ENCODE results near the gene ALG14.

DNA sequence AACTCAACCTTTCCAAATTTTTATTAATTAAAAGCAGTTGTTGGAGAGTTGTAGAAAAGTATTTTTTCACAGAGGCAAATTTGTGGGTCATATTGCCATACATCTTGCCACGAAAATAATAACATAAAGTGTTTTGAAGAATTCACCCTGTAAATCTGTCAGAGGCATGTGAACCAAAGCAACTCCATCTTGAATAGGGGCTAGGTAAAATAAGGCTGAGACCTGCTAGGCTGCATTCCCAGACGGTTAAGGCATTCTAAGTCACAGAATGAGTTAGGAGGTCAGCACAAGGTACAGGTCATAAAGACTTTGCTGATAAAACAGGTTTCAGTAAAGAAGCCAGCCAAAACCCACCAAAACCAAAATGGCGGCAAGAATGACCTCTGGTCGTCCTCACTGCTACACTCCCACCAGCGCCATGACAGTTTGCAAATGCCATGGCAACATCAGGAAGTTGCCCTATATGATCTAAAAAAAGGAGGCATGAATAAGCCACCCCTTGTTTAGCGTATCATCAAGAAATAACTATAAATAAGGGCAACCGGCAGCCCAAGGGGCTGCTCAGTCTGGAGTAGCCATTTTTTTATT, 141.4 kb downstream of the ALG14 start:
- no peak for TF ChIP-seq POLR2A (IDR thresholded peaks at IDR 0.05)
- TF ChIP-seq CTCF (IDR thresholded peaks at IDR 0.05): no peak
